Activated T-cell treated with anti-CD3 and anti-CD28 coated beads for 1 hour (primary cell): ENCODE data around the gene FOXO6.
"Not testable (repeated sequence)": the region's sequence is repeated elsewhere in the genome, so short reads cannot be mapped to it uniquely, and the experiment has no call there.

ENCODE experiments used
- DNase-seq: peaks from one replicate; pipeline ENCODE4 v3.0.0-alpha.2; 2020; ENCODE audit warnings: low read depth

The FOXO6 gene

GRCh38 chr1:41329662-41330587, 31.3 kb upstream of the FOXO6 start:
- DNase-seq, result no peak

GRCh38 chr1:41330588-41331545, 30.4 kb upstream of the FOXO6 start:
- no peak for DNase-seq

- DNase-seq, result no peak
Observed at GRCh38 chr1:41331546-41331917, 29.7 kb upstream of the FOXO6 start.

- not testable (repeated sequence) for DNase-seq
Observed at GRCh38 chr1:41332161-41332560, 29.1 kb upstream of the FOXO6 start.

GRCh38 chr1:41333146-41333784, 28.0 kb upstream of the FOXO6 start:
- no peak for DNase-seq

- no peak for DNase-seq
Observed at GRCh38 chr1:41338820-41339219, 22.4 kb upstream of the FOXO6 start.

GRCh38 chr1:41340655-41341364, 20.4 kb upstream of the FOXO6 start:
- no peak for DNase-seq

GRCh38 chr1:41341365-41341683, 19.9 kb upstream of the FOXO6 start:
- no peak for DNase-seq

GRCh38 chr1:41341772-41342562, 19.3 kb upstream of the FOXO6 start:
- DNase-seq, result no peak

- DNase-seq, result no peak
Observed at GRCh38 chr1:41342774-41343355, 18.4 kb upstream of the FOXO6 start.

- DNase-seq, result no peak
Observed at GRCh38 chr1:41343790-41344699, 17.2 kb upstream of the FOXO6 start.

- DNase-seq, result no peak
Observed at GRCh38 chr1:41344708-41345159, 16.5 kb upstream of the FOXO6 start.

- no peak for DNase-seq
Observed at GRCh38 chr1:41345434-41346075, 15.7 kb upstream of the FOXO6 start.

GRCh38 chr1:41347276-41347675, 14.0 kb upstream of the FOXO6 start:
- no peak for DNase-seq

GRCh38 chr1:41348394-41348793, 12.8 kb upstream of the FOXO6 start:
- DNase-seq, result no peak

- DNase-seq, result no peak
Observed at GRCh38 chr1:41349361-41350054, 11.7 kb upstream of the FOXO6 start.

GRCh38 chr1:41350055-41350378, 11.2 kb upstream of the FOXO6 start:
- no peak for DNase-seq
